Effector memory CD8-positive, alpha-beta T cell (primary cell): ENCODE measurements around the gene NKAIN2.

Experiments
- ATAC-seq: fragments of 150-1000 bp; cut with Tn5 transposase; replicated peaks from 2 replicates; pipeline ENCODE4 v1.10.0; 2021; ENCODE audit warnings: mild to moderate bottlenecking, moderate library complexity
- DNase-seq, 3 experiments: peaks; one replicate each; pipeline ENCODE4 v3.0.0; 2021
- H3K27ac Mint-ChIP-seq, 2 donors: one replicate each; pipeline ENCODE4 v1.8.0; 2022; ENCODE audit warnings: mild to moderate bottlenecking in 2 of 2, mixed read lengths in 2 of 2, moderate library complexity in 2 of 2
- H3K27me3 Mint-ChIP-seq, 2 donors: one replicate each; pipeline ENCODE4 v1.8.0; 2022; ENCODE audit warnings: mixed read lengths in 2 of 2
- H3K36me3 Mint-ChIP-seq: one replicate; pipeline ENCODE4 v1.8.0; 2022; ENCODE audit warnings: mild to moderate bottlenecking, moderate library complexity, mixed read lengths; ENCODE audit not compliant: insufficient read depth
- H3K4me1 Mint-ChIP-seq, 2 donors: one replicate each; pipeline ENCODE4 v1.8.0; 2022; ENCODE audit warnings: low read depth in 2 of 2, mixed read lengths in 2 of 2
- H3K4me3 Mint-ChIP-seq, 2 donors: one replicate each; pipeline ENCODE4 v1.8.0; 2022; ENCODE audit warnings: mild to moderate bottlenecking in 2 of 2, mixed read lengths in 2 of 2, moderate library complexity in 2 of 2
- H3K9me3 Mint-ChIP-seq, 2 donors: one replicate each; pipeline ENCODE4 v1.8.0; 2022; ENCODE audit warnings: mixed read lengths in 2 of 2

NKAIN2 gene

GRCh38 chr6:124868481-124868880 is 1064.8 kb downstream of the NKAIN2 start:
- ATAC-seq: no peak
- no peak overlapping the region for H3K4me3 Mint-ChIP-seq
- H3K36me3 Mint-ChIP-seq: no peaks in the 10 kb centered on the region

DNA sequence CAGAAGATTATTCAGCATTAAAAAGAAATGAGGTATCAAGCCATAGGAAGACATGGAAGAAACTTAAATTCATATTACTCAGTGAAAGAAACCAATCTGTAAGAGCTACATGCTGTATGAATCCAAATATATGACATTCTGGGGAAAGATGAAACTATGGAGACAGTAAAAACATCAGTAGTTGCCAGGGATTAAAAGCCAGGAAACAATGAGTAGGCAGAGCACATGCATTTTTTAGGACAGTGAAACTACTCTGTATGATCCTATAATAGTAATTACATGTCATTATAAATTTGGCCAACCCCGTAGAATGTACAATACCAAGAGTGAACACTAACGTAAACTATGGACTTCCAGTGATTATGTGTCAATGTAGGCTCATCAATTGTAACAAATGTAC is 1065.8 kb downstream of the NKAIN2 start:
- DNase-seq (no peak), ATAC-seq (no peak)
- no peak overlapping the region for H3K27ac Mint-ChIP-seq
- H3K4me1 Mint-ChIP-seq: no peaks in the 10 kb centered on the region
- H3K36me3 Mint-ChIP-seq: no peaks in the 10 kb centered on the region
- H3K4me3 Mint-ChIP-seq: no peak overlapping the region
- no peaks in the 10 kb centered on the region for H3K9me3 Mint-ChIP-seq
- H3K27me3 Mint-ChIP-seq: no peaks in the 10 kb centered on the region

More at GRCh38 chr6:124868481-124868880, 1064.8 kb downstream of the NKAIN2 start:
- Mint-ChIP-seq H3K27me3 (no peaks in the 10 kb centered on the region), H3K4me1 (no peaks in the 10 kb centered on the region), H3K9me3 (no peaks in the 10 kb centered on the region), H3K27ac (no peak overlapping the region)
- DNase-seq: no peak

- no peak for ATAC-seq
- H3K4me1 Mint-ChIP-seq: no peaks in the 10 kb centered on the region
- no peak overlapping the region for H3K27ac Mint-ChIP-seq
- no peaks in the 10 kb centered on the region for H3K27me3 Mint-ChIP-seq
- no peak overlapping the region for H3K4me3 Mint-ChIP-seq
- no peaks in the 10 kb centered on the region for H3K9me3 Mint-ChIP-seq
- no peak for DNase-seq
- no peaks in the 10 kb centered on the region for H3K36me3 Mint-ChIP-seq
Observed at GRCh38 chr6:124870611-124871459, 1067.2 kb downstream of the NKAIN2 start.

DNA sequence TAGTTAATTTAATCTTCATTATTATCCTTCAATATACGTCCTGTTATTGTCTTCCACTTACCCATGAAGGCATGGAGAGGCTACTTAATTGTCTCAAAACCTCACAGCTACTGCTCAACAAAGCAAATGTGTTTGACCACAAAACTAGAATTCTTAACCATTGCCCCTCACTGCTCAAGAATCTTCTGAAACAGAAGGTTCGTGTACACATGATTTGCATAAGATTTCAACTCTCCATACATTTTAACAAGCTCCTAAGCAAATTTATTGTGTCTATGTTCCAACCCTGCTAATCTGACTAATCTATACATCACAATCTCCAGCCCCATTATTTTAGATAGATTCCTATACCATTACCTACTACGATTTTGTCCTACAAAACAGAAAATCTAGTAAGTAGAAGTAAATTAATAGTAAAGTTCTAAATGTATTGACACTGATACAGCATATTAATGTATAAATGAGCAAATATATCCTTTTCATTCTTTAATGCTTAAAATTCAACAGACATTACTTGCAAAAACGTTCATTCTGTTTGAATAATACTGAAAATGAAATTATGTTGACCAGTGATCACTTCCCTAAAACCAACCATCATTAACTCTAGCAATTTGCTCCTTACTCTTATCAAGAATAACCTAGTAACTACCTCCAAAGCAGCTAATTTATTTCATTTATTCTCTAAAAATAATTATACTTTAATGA is 1068.8 kb downstream of the NKAIN2 start:
- ATAC-seq: no peak
- H3K36me3 Mint-ChIP-seq: no peaks in the 10 kb centered on the region
- no peaks in the 10 kb centered on the region for H3K4me1 Mint-ChIP-seq
- DNase-seq: no peak
- no peak overlapping the region for H3K27ac Mint-ChIP-seq
- no peak overlapping the region for H3K4me3 Mint-ChIP-seq
- H3K9me3 Mint-ChIP-seq: peaks cover 0 to 3% of the 10 kb centered on the region in 2 donors
- H3K27me3 Mint-ChIP-seq: no peaks in the 10 kb centered on the region

GRCh38 chr6:124873066-124873410 is 1069.4 kb downstream of the NKAIN2 start:
- Mint-ChIP-seq H3K4me3 (no peak overlapping the region), H3K27ac (no peak overlapping the region), H3K4me1 (no peaks in the 10 kb centered on the region), H3K36me3 (no peaks in the 10 kb centered on the region), H3K27me3 (no peaks in the 10 kb centered on the region), H3K9me3 (peaks cover 0 to 3% of the 10 kb centered on the region in 2 donors)
- ATAC-seq (no peak), DNase-seq (no peak)
